ENCODE data around the gene IGLL5.
"Not testable (repeated sequence)": the region's sequence is repeated elsewhere in the genome, so short reads cannot be mapped to it uniquely, and the experiment has no call there.

IGLL5 gene

GRCh38 chr22:22884888-22885840, 2.5 kb upstream of the IGLL5 start:
- no peak for DNase-seq

DNA sequence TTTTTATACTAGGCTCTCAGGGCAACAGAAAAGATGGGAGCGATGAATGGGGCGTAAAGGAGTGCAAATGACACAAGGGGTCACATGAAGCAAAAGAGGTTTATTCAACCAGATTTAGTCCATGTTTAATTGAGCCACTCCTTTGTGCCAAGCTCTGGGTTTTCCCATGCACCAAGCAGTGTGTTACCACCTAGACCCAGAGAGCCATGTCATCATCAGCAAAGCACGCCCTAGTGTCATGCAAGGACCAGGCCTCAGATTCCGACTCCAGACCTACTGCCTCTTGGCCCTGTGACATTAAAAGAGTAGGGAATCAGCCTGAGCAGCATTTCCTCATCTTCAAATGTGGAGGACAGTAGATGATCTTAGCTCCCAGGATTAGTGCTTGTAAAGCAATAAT, 1.1 kb upstream of the IGLL5 start:
- DNase-seq: no peak

- DNase-seq: no peak
These were observed 1.1 kb downstream of the IGLL5 start for GRCh38 chr22:22888571-22889353.

- DNase-seq: no peak
These were observed 2.5 kb downstream of the IGLL5 start for GRCh38 chr22:22890085-22890484.

DNA sequence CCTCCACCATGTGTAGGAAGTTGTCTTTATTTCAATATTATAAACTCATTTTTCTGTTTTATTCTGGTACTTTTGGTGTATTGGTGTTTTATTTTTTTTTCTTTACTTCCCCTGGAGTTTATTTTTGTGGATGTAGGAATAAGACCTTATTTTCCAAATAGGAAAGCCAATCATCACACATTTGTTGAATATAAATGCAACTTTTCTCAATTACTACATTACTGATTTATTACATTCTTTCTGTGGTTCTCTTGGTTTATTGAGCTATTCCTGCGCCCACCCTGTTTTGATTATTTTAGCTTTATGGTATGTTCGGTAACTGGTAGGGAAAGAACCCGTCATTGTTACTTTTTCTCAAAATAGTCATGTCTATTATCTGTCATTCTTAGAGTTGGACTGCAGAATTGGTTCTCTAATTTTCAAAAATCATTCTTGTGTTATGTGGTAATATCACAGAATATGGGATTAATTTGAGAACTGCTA, 3.6 kb downstream of the IGLL5 start:
- no peak for DNase-seq

GRCh38 chr22:22892096-22893052, 4.8 kb downstream of the IGLL5 start:
- no peak for DNase-seq

- DNase-seq: no peak
These were observed 5.6 kb downstream of the IGLL5 start for GRCh38 chr22:22893077-22893805.

DNA sequence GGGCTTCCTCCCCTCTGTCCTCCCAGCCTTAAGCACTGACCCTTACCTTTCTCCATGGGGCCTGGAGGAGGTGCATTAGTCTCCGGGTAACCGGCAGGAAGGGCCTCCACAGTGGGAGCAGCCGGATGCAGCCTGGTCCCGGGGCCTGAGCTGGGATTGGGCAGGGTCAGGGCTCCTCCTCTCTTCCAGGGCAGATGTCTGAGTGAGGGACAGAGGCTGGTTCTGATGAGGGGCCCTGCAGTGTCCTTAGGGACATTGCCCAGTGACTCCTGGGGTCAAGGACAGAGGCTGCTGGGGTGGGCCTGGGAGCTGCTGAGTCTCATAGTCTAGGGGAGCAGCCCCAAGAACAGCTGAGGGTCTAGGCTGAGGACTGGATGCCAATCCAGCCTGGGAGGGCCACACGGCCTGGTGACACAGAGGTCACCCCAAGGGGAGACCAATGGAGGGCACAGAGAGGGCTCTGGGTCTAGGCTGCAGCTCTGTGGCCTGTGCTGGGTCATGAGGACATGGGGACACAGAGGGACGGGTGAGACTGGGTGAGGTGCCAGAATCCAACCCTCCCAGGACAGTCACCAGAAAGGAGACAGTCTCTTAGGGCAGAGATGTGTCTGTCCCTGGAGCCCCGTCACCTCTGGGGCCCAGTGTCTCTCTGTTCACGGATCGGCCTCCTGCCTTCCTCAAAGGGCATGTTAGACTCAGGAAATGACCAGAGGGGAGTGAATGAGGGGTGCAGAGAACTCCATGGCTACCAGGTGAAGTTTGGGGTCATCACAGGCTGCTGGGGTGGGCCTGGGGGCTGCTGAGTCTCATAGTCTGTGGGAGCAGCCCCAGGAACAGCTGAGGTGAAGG, 6.5 kb downstream of the IGLL5 start:
- no peak for DNase-seq

DNA sequence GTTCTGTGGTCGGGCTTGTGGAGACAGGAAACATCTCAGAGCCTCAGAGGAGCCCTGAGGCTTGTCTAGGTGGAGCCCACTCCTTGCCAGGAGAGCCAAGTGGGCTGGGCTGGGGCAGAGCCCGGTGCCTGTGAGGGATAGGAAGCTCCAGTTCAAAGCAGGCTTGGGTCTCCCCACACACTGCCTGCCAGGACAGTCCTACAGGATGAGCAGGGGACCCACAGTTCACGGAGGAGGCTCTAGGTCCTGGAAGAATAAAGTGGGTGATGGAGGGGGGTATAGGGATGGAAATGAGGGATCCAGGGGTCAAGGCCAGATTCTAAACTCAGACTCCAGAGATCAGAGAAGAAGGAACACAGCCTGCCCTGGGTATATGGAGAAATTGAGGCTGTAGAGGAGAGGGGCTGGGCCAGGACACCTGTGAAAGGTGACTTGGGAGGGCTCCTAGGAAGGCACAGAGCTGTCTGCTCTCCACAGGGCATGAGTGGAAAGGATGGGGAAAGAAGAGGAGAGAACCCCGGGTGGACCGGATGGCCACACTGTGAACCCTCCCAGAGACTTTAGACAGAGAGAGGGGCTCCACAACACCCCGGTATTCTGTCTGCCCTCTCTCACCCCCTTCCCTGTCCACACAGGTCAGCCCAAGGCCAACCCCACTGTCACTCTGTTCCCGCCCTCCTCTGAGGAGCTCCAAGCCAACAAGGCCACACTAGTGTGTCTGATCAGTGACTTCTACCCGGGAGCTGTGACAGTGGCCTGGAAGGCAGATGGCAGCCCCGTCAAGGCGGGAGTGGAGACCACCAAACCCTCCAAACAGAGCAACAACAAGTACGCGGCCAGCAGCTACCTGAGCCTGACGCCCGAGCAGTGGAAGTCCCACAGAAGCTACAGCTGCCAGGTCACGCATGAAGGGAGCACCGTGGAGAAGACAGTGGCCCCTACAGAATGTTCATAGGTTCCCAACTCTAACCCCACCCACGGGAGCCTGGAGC, 7.4 kb downstream of the IGLL5 start:
- DNase-seq: no peak

- DNase-seq: no peak
These were observed 8.3 kb downstream of the IGLL5 start for GRCh38 chr22:22895776-22896445.

DNA sequence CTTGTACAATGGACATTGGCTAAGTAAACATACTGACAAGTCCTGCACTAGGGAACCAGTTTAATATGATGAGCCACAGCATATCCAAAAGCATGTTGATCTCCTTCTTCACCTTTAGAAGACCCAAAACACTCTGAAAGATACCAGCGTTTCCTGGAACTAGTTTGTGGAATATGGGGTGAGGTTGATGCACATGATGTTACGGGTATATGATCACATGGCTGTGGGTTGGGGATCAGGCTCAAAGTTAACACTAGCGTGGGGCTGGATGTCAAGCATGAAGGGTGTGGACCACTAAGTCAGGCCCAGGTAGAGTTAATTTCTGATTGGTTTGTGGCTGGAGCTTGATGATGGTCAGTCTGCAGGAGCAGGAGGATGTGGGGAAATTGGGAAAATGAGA, 9.0 kb downstream of the IGLL5 start:
- DNase-seq: no peak

DNA sequence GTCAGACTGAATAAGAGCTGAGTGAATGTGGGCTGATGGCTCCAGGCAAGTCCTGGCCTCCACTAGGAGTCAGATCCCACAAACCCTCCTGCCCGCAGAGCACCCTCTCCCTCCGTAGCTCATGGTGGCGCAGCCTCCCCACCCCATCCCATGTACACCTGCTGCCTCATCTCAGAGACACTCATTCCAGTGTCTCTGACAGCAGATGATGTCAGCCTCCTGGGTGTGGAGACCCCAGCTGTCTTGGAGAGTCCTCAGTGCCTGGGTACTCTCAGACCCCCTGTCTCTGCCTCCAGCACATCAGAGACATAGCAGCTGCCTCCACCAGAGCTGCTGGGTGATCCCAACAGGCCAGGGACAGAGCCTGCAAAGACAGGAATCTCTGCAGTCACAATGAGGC, 9.5 kb downstream of the IGLL5 start:
- DNase-seq: no peak

GRCh38 chr22:22897947-22898346, 10.3 kb downstream of the IGLL5 start:
- no peak for DNase-seq

DNA sequence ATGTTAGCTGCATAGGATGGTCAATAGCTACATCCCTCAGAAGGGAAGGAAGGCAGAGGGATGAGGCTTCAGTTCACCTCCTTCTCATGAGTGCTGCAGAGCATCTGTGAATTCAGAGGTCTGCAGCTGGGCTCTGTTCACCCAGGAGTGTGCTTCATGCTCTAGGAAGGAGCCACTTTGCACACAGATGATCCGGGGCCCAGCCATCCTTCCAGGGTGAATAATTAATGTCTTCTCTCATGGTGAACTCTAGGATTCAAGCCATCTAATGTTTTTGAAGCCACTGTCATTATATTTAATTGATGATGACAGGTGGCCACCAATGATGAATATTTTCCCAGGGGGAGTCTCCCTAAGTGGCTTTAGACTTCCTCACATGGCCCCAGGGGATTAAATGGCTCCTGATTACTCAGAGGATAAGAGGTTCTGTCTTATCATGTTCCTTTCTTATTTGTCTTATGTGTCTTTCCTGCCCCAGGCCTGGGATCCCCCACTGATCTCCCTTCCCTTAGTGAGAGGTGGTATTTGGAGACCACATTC, 10.9 kb downstream of the IGLL5 start:
- not testable (repeated sequence) for DNase-seq

GRCh38 chr22:22899342-22900080, 11.9 kb downstream of the IGLL5 start:
- DNase-seq: not testable (repeated sequence)

DNA sequence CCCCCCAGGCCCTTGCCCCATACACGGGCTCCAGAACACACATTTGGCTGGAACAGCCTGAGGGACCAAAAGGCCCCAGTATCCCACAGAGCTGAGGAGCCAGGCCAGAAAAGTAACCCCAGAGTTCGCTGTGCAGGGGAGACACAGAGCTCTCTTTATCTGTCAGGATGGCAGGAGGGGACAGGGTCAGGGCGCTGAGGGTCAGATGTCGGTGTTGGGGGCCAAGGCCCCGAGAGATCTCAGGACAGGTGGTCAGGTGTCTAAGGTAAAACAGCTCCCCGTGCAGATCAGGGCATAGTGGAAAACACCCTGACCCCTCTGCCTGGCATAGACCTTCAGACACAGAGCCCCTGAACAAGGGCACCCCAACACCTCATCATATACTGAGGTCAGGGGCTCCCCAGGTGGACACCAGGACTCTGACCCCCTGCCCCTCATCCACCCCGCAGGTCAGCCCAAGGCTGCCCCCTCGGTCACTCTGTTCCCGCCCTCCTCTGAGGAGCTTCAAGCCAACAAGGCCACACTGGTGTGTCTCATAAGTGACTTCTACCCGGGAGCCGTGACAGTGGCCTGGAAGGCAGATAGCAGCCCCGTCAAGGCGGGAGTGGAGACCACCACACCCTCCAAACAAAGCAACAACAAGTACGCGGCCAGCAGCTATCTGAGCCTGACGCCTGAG, 13.1 kb downstream of the IGLL5 start:
- not testable (repeated sequence) for DNase-seq

- no peak for DNase-seq
These were observed 14.1 kb downstream of the IGLL5 start for GRCh38 chr22:22901578-22902218.

All from NCI-H748 treated with DMSO at 0.1 percent for 48 hours (cell line).